ENCODE results near the gene ATF3.
"Not testable (repeated sequence)": the region's sequence is repeated elsewhere in the genome, so short reads cannot be mapped to it uniquely, and the experiment has no call there.

The ATF3 gene

DNA sequence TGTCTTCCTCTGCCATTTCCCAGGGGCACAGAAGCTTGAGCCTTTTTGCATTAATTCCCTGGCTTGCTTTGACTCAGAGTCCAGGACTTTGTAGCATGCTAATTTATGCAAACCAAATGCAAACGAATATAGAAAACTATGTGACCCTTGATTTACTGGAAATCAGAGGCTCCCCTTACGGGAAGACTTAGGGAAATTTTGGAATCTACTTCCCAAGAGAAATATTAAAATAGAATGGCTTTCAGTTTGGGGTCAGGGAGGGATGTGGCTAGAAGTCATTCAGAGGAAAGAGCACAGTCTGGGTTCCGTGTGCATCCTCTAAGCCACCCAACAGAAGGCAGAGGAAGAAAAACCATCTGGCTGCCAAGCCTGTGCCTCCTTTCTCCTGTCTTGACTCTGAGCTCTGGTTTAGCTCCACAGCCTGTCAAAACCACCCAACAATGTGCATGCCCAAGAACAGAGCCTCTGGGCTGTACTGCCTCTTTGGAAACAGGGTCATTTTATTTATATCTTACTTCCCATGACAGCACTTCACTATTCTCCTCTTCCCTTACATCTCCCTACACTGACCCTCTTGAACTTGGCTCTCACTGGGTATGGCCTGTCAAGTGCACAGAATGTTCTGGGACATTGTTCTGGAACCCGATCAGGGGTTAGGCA is 30.1 kb downstream of the ATF3 start:
- no peaks in the 10 kb centered on the region for H3K36me3 ChIP-seq (ENCODE audit: insufficient read depth, low read length)
- H3K4me2 ChIP-seq (ENCODE audit: low read length): no peak overlapping the region
- H3K27me3 ChIP-seq (ENCODE audit: control insufficient read depth, insufficient read depth, low read length): peaks cover 26% of the 10 kb centered on the region
- H3K9me3 ChIP-seq (replicated peaks; ENCODE audit: low read length): no peaks in the 10 kb centered on the region
- peaks cover 15% of the 10 kb centered on the region for H3K4me1 ChIP-seq (ENCODE audit: control insufficient read depth, insufficient read depth, low read length)
- H3K4me3 ChIP-seq (ENCODE audit: low read length): no peak overlapping the region
- no peak overlapping the region for H3K9ac ChIP-seq (ENCODE audit: low read depth, low read length)

DNA sequence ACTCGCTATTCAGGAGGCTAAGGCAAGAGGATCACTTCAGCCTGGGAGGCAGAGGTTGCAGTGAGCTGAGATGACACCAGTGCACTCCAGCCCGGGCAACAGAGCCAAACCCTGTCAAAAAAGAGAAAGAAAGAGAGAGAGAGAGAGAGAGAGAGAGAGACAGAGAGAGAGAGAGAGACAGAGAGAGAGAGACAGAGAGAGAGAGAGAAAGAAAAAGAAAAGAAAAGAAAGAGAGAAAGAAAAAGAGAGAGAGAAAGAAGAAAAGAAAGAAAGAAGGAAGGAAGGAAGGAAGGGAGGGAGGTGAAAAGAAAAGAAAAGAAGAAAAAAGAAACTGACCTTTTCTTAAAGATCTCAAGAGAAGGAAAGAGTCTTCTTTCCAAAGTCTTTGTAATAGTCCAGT is 31.0 kb downstream of the ATF3 start:
- H3K36me3 ChIP-seq (ENCODE audit: insufficient read depth, low read length); H3K9ac ChIP-seq (ENCODE audit: low read depth, low read length); H3K9me3 ChIP-seq (replicated peaks; ENCODE audit: low read length); H3K4me3 ChIP-seq (ENCODE audit: low read length); H3K4me2 ChIP-seq (ENCODE audit: low read length): not testable (repeated sequence)
- Histone ChIP-seq H3K27me3 (ENCODE audit: control insufficient read depth, insufficient read depth, low read length) (peaks cover 35% of the 10 kb centered on the region), H3K4me1 (ENCODE audit: control insufficient read depth, insufficient read depth, low read length) (peaks cover 15% of the 10 kb centered on the region)

DNA sequence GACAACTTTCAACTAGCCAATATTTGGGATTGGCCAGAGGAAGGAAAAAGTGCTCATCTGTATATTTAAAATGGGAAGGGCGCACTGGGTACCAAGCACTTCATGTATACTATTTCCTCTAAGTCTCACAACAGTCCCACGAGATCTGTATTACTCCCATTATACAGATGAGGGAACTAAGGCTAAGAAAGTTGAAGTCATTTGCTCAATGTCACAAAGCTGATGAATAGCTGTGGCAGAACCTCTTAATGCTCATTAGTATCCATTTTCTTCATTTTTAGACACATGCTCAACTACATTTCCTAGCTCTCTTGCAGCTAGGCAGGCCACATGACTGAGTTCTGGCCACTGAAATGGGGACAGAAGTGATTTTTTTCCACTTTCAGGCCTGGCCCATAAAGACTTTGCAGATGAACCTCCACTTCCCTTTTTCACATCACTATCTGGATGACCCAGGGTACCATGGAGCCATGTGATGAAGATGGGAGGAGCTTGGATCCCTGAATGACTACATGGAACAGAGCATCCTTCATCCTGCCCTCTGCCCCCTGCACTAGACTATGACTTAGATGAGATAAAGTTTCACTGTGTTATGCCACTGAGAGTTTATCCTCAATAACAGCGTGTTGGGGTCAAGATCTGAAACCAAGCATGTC is 31.8 kb downstream of the ATF3 start:
- Histone ChIP-seq H3K4me3 (ENCODE audit: low read length) (no peak overlapping the region), H3K36me3 (ENCODE audit: insufficient read depth, low read length) (no peaks in the 10 kb centered on the region), H3K4me2 (ENCODE audit: low read length) (no peak overlapping the region), H3K27me3 (ENCODE audit: control insufficient read depth, insufficient read depth, low read length) (peaks cover 43% of the 10 kb centered on the region), H3K4me1 (ENCODE audit: control insufficient read depth, insufficient read depth, low read length) (peaks cover 15% of the 10 kb centered on the region), H3K9ac (ENCODE audit: low read depth, low read length) (no peak overlapping the region), H3K9me3 (replicated peaks; ENCODE audit: low read length) (no peaks in the 10 kb centered on the region)

- H3K4me1 ChIP-seq (ENCODE audit: control insufficient read depth, insufficient read depth, low read length): peaks cover 5% of the 10 kb centered on the region
- peaks cover 54% of the 10 kb centered on the region for H3K27me3 ChIP-seq (ENCODE audit: control insufficient read depth, insufficient read depth, low read length)
- H3K4me2 ChIP-seq (ENCODE audit: low read length): no peak overlapping the region
- no peak overlapping the region for H3K9ac ChIP-seq (ENCODE audit: low read depth, low read length)
- H3K9me3 ChIP-seq (replicated peaks; ENCODE audit: low read length): no peaks in the 10 kb centered on the region
- no peaks in the 10 kb centered on the region for H3K36me3 ChIP-seq (ENCODE audit: insufficient read depth, low read length)
- no peak overlapping the region for H3K4me3 ChIP-seq (ENCODE audit: low read length)
Observed at GRCh38 chr1:212641956-212642355, 33.4 kb downstream of the ATF3 start.

- Histone ChIP-seq H3K4me3 (ENCODE audit: low read length) (no peak overlapping the region), H3K4me1 (ENCODE audit: control insufficient read depth, insufficient read depth, low read length) (no peaks in the 10 kb centered on the region), H3K27me3 (ENCODE audit: control insufficient read depth, insufficient read depth, low read length) (peaks cover 43% of the 10 kb centered on the region), H3K36me3 (ENCODE audit: insufficient read depth, low read length) (no peaks in the 10 kb centered on the region), H3K9me3 (replicated peaks; ENCODE audit: low read length) (no peaks in the 10 kb centered on the region), H3K9ac (ENCODE audit: low read depth, low read length) (no peak overlapping the region), H3K4me2 (ENCODE audit: low read length) (no peak overlapping the region)
Observed at GRCh38 chr1:212643877-212644276, 35.3 kb downstream of the ATF3 start.

- H3K4me3 ChIP-seq (ENCODE audit: low read length): no peak overlapping the region
- H3K4me1 ChIP-seq (ENCODE audit: control insufficient read depth, insufficient read depth, low read length): no peaks in the 10 kb centered on the region
- H3K36me3 ChIP-seq (ENCODE audit: insufficient read depth, low read length): no peaks in the 10 kb centered on the region
- no peak overlapping the region for H3K9ac ChIP-seq (ENCODE audit: low read depth, low read length)
- H3K4me2 ChIP-seq (ENCODE audit: low read length): no peak overlapping the region
- H3K27me3 ChIP-seq (ENCODE audit: control insufficient read depth, insufficient read depth, low read length): peaks cover 34% of the 10 kb centered on the region
- no peaks in the 10 kb centered on the region for H3K9me3 ChIP-seq (replicated peaks; ENCODE audit: low read length)
Observed at GRCh38 chr1:212644866-212645545, 36.4 kb downstream of the ATF3 start.

GRCh38 chr1:212645546-212646543 is 37.3 kb downstream of the ATF3 start:
- Histone ChIP-seq H3K9me3 (replicated peaks; ENCODE audit: low read length) (no peaks in the 10 kb centered on the region), H3K4me3 (ENCODE audit: low read length) (no peak overlapping the region), H3K27me3 (ENCODE audit: control insufficient read depth, insufficient read depth, low read length) (peaks cover 29% of the 10 kb centered on the region), H3K36me3 (ENCODE audit: insufficient read depth, low read length) (no peaks in the 10 kb centered on the region), H3K4me2 (ENCODE audit: low read length) (no peak overlapping the region), H3K4me1 (ENCODE audit: control insufficient read depth, insufficient read depth, low read length) (no peaks in the 10 kb centered on the region), H3K9ac (ENCODE audit: low read depth, low read length) (no peak overlapping the region)

- no peak overlapping the region for H3K9ac ChIP-seq (ENCODE audit: low read depth, low read length)
- H3K4me3 ChIP-seq (ENCODE audit: low read length): no peak overlapping the region
- H3K4me2 ChIP-seq (ENCODE audit: low read length): no peak overlapping the region
- no peaks in the 10 kb centered on the region for H3K36me3 ChIP-seq (ENCODE audit: insufficient read depth, low read length)
- peaks cover 29% of the 10 kb centered on the region for H3K27me3 ChIP-seq (ENCODE audit: control insufficient read depth, insufficient read depth, low read length)
- H3K4me1 ChIP-seq (ENCODE audit: control insufficient read depth, insufficient read depth, low read length): no peaks in the 10 kb centered on the region
- H3K9me3 ChIP-seq (replicated peaks; ENCODE audit: low read length): no peaks in the 10 kb centered on the region
Observed at GRCh38 chr1:212646588-212646987, 38.0 kb downstream of the ATF3 start.

- Histone ChIP-seq H3K36me3 (ENCODE audit: insufficient read depth, low read length) (no peaks in the 10 kb centered on the region), H3K9ac (ENCODE audit: low read depth, low read length) (no peak overlapping the region), H3K27me3 (ENCODE audit: control insufficient read depth, insufficient read depth, low read length) (peaks cover 29% of the 10 kb centered on the region), H3K4me3 (ENCODE audit: low read length) (no peak overlapping the region), H3K9me3 (replicated peaks; ENCODE audit: low read length) (no peaks in the 10 kb centered on the region), H3K4me2 (ENCODE audit: low read length) (no peak overlapping the region), H3K4me1 (ENCODE audit: control insufficient read depth, insufficient read depth, low read length) (no peaks in the 10 kb centered on the region)
Observed at GRCh38 chr1:212647004-212647403, 38.4 kb downstream of the ATF3 start.

- Histone ChIP-seq H3K4me2 (ENCODE audit: low read length) (no peak overlapping the region), H3K36me3 (ENCODE audit: insufficient read depth, low read length) (no peaks in the 10 kb centered on the region), H3K27me3 (ENCODE audit: control insufficient read depth, insufficient read depth, low read length) (peaks cover 29% of the 10 kb centered on the region), H3K4me1 (ENCODE audit: control insufficient read depth, insufficient read depth, low read length) (no peaks in the 10 kb centered on the region), H3K9ac (ENCODE audit: low read depth, low read length) (no peak overlapping the region), H3K4me3 (ENCODE audit: low read length) (no peak overlapping the region), H3K9me3 (replicated peaks; ENCODE audit: low read length) (no peaks in the 10 kb centered on the region)
Observed at GRCh38 chr1:212648431-212648830, 39.9 kb downstream of the ATF3 start.

- Histone ChIP-seq H3K9ac (ENCODE audit: low read depth, low read length) (no peak overlapping the region), H3K27me3 (ENCODE audit: control insufficient read depth, insufficient read depth, low read length) (peaks cover 24% of the 10 kb centered on the region), H3K4me3 (ENCODE audit: low read length) (no peak overlapping the region), H3K4me2 (ENCODE audit: low read length) (no peak overlapping the region), H3K4me1 (ENCODE audit: control insufficient read depth, insufficient read depth, low read length) (no peaks in the 10 kb centered on the region), H3K9me3 (replicated peaks; ENCODE audit: low read length) (no peaks in the 10 kb centered on the region), H3K36me3 (ENCODE audit: insufficient read depth, low read length) (no peaks in the 10 kb centered on the region)
Observed at GRCh38 chr1:212649020-212649419, 40.5 kb downstream of the ATF3 start.

Data from skeletal muscle satellite cell (primary cell).